ENCODE data around the gene PPP1R15B. TPM values are rescaled to one million over a fixed set of nuclear protein-coding genes. Genes with fewer than 3 reads are reported as not detected.
A peak's percentile ranks its signal among the peaks of the same experiment; 100 is the strongest.
"Not testable (repeated sequence)": the region's sequence is repeated elsewhere in the genome, so short reads cannot be mapped to it uniquely, and the experiment has no call there.

PPP1R15B gene
- total RNA-seq, 2 donors from 2014 or later = 93.1 to 98.6 TPM

- H3K9me3 Mint-ChIP-seq = no peaks in the 10 kb centered on the region
- ATAC-seq = no peak
- peaks cover 9% of the 10 kb centered on the region for H3K36me3 Mint-ChIP-seq
- peak overlapping the region in 1 of 2 donors; percentile 62 for H3K27ac Mint-ChIP-seq
- H3K4me1 Mint-ChIP-seq (ENCODE audit: low read depth in 2 of 2) = peaks cover 6 to 12% of the 10 kb centered on the region in 2 donors
- no peaks in the 10 kb centered on the region for H3K27me3 Mint-ChIP-seq
- no peak for DNase-seq (ENCODE audit: low spot score)
- H3K4me3 Mint-ChIP-seq = no peak overlapping the region
Observed at GRCh38 chr1:204437796-204438570, 26.4 kb upstream of the PPP1R15B start.

- no peak for DNase-seq (ENCODE audit: low spot score)
- Mint-ChIP-seq H3K4me3 (no peak overlapping the region), H3K36me3 (peaks cover 13% of the 10 kb centered on the region), H3K9me3 (no peaks in the 10 kb centered on the region), H3K27ac (peak overlapping the region; percentile 32 to 38), H3K4me1 (ENCODE audit: low read depth in 2 of 2) (peaks cover 16 to 18% of the 10 kb centered on the region in 2 donors), H3K27me3 (no peaks in the 10 kb centered on the region)
- peak; percentile 67 to 70 for ATAC-seq
Observed at GRCh38 chr1:204435872-204436271, 24.3 kb upstream of the PPP1R15B start.

GRCh38 chr1:204435381-204435831 is 23.8 kb upstream of the PPP1R15B start:
- ATAC-seq (peak in 1 of 2 donors; percentile 65), DNase-seq (ENCODE audit: low spot score) (no peak)
- Mint-ChIP-seq H3K27ac (peak overlapping the region; percentile 32 to 38), H3K4me1 (ENCODE audit: low read depth in 2 of 2) (peaks cover 16 to 18% of the 10 kb centered on the region in 2 donors), H3K36me3 (peaks cover 13% of the 10 kb centered on the region), H3K4me3 (no peak overlapping the region), H3K27me3 (no peaks in the 10 kb centered on the region), H3K9me3 (no peaks in the 10 kb centered on the region)

GRCh38 chr1:204434116-204434755 is 22.6 kb upstream of the PPP1R15B start:
- H3K4me1 Mint-ChIP-seq (ENCODE audit: low read depth in 2 of 2) = peaks cover 16 to 18% of the 10 kb centered on the region in 2 donors
- DNase-seq (ENCODE audit: low spot score) (no peak), ATAC-seq (no peak)
- no peaks in the 10 kb centered on the region for H3K9me3 Mint-ChIP-seq
- peaks cover 13% of the 10 kb centered on the region for H3K36me3 Mint-ChIP-seq
- H3K4me3 Mint-ChIP-seq = no peak overlapping the region
- H3K27ac Mint-ChIP-seq = peak overlapping the region; percentile 32 to 38
- no peaks in the 10 kb centered on the region for H3K27me3 Mint-ChIP-seq

GRCh38 chr1:204432708-204433107 is 21.1 kb upstream of the PPP1R15B start:
- Mint-ChIP-seq H3K27me3 (no peaks in the 10 kb centered on the region), H3K27ac (no peak overlapping the region), H3K9me3 (no peaks in the 10 kb centered on the region), H3K36me3 (peaks cover 13% of the 10 kb centered on the region), H3K4me3 (no peak overlapping the region), H3K4me1 (ENCODE audit: low read depth in 2 of 2) (peaks cover 16 to 17% of the 10 kb centered on the region in 2 donors)
- DNase-seq (ENCODE audit: low spot score) (no peak), ATAC-seq (no peak)

GRCh38 chr1:204431310-204432184 is 19.9 kb upstream of the PPP1R15B start:
- ATAC-seq = peak; percentile 69 to 79
- Mint-ChIP-seq H3K4me1 (ENCODE audit: low read depth in 2 of 2) (peaks cover 14 to 16% of the 10 kb centered on the region in 2 donors), H3K27ac (peak overlapping the region in 1 of 2 donors; percentile 64), H3K4me3 (no peak overlapping the region), H3K27me3 (no peaks in the 10 kb centered on the region), H3K36me3 (peaks cover 13% of the 10 kb centered on the region), H3K9me3 (no peaks in the 10 kb centered on the region)
- peak; percentile 79 for DNase-seq (ENCODE audit: low spot score)

- no peak overlapping the region for H3K4me3 Mint-ChIP-seq
- ATAC-seq = no peak
- H3K27me3 Mint-ChIP-seq = no peaks in the 10 kb centered on the region
Observed at GRCh38 chr1:204429746-204430145, 18.1 kb upstream of the PPP1R15B start.

GRCh38 chr1:204426971-204427701 is 15.5 kb upstream of the PPP1R15B start:
- ATAC-seq (no peak), DNase-seq (ENCODE audit: low spot score) (no peak)
- H3K27ac Mint-ChIP-seq = no peak overlapping the region
- H3K36me3 Mint-ChIP-seq = peaks cover 8% of the 10 kb centered on the region
- H3K4me1 Mint-ChIP-seq (ENCODE audit: low read depth in 2 of 2) = peaks cover 10% of the 10 kb centered on the region in 2 donors
- no peak overlapping the region for H3K4me3 Mint-ChIP-seq
- no peaks in the 10 kb centered on the region for H3K9me3 Mint-ChIP-seq
- no peaks in the 10 kb centered on the region for H3K27me3 Mint-ChIP-seq

More at GRCh38 chr1:204429746-204430145, 18.1 kb upstream of the PPP1R15B start:
- Mint-ChIP-seq H3K9me3 (no peaks in the 10 kb centered on the region), H3K27ac (no peak overlapping the region), H3K4me1 (ENCODE audit: low read depth in 2 of 2) (peaks cover 10% of the 10 kb centered on the region in 2 donors), H3K36me3 (peaks cover 13% of the 10 kb centered on the region)
- no peak for DNase-seq (ENCODE audit: low spot score)

- Mint-ChIP-seq H3K36me3 (peaks cover 4% of the 10 kb centered on the region), H3K4me1 (ENCODE audit: low read depth in 2 of 2) (peaks cover 5 to 8% of the 10 kb centered on the region in 2 donors), H3K27me3 (no peaks in the 10 kb centered on the region), H3K9me3 (no peaks in the 10 kb centered on the region), H3K4me3 (no peak overlapping the region), H3K27ac (no peak overlapping the region)
- DNase-seq (ENCODE audit: low spot score) = no peak
- no peak for ATAC-seq
Observed at GRCh38 chr1:204426474-204426873, 14.9 kb upstream of the PPP1R15B start.

- Mint-ChIP-seq H3K27me3 (no peaks in the 10 kb centered on the region), H3K9me3 (no peaks in the 10 kb centered on the region), H3K4me3 (no peak overlapping the region), H3K4me1 (ENCODE audit: low read depth in 2 of 2) (peaks cover 1 to 4% of the 10 kb centered on the region in 2 donors), H3K36me3 (peaks cover 1% of the 10 kb centered on the region), H3K27ac (no peak overlapping the region)
- ATAC-seq (peak in 1 of 2 donors; percentile 31), DNase-seq (ENCODE audit: low spot score) (no peak)
Observed at GRCh38 chr1:204426035-204426436, 14.4 kb upstream of the PPP1R15B start.

- DNase-seq (ENCODE audit: low spot score) (no peak), ATAC-seq (peak in 1 of 2 donors; percentile 17)
- H3K9me3 Mint-ChIP-seq = no peaks in the 10 kb centered on the region
- H3K36me3 Mint-ChIP-seq = no peaks in the 10 kb centered on the region
- peaks cover 10 to 14% of the 10 kb centered on the region in 2 donors for H3K4me1 Mint-ChIP-seq (ENCODE audit: low read depth in 2 of 2)
- H3K4me3 Mint-ChIP-seq = no peak overlapping the region
- H3K27ac Mint-ChIP-seq = no peak overlapping the region
- H3K27me3 Mint-ChIP-seq = no peaks in the 10 kb centered on the region
Observed at GRCh38 chr1:204424621-204425020, 13.0 kb upstream of the PPP1R15B start.

- H3K36me3 Mint-ChIP-seq = not testable (repeated sequence)
- H3K4me1 Mint-ChIP-seq (ENCODE audit: low read depth in 2 of 2) = peaks cover 33 to 34% of the 10 kb centered on the region in 2 donors
Observed at GRCh38 chr1:204422061-204422705, 10.6 kb upstream of the PPP1R15B start.

More at GRCh38 chr1:204422061-204422705, 10.6 kb upstream of the PPP1R15B start:
- DNase-seq (ENCODE audit: low spot score); H3K27ac Mint-ChIP-seq; H3K9me3 Mint-ChIP-seq; H3K4me3 Mint-ChIP-seq; H3K27me3 Mint-ChIP-seq; ATAC-seq: not testable (repeated sequence)
